B cell (primary cell): ENCODE results near the gene LRIT2. TPM values are rescaled to one million over a fixed set of nuclear protein-coding genes. Genes with fewer than 3 reads are reported as not detected.

Experiments used
- ATAC-seq: fragments of 200-7000 bp; cut with Tn5 transposase; one replicate; pipeline ENCODE4 v1.10.0; 2021; ENCODE audit warnings: low read depth, mild to moderate bottlenecking, moderate number of reproducible peaks, moderate library complexity
- CTCF ChIA-PET: fragments of 350-600 bp; sonication (Branson Sonifier 250); formaldehyde crosslinking; loops from one replicate; lab custom pipeline; 2021; ENCODE audit warnings: antibody characterized with exemption, inconsistent platforms; lab: Charles Lee
- POLR2A ChIA-PET: fragments of 350-600 bp; sonication (Branson Sonifier 250); formaldehyde crosslinking; loops from one replicate; lab custom pipeline; 2021; ENCODE audit warnings: antibody characterized with exemption; lab: Charles Lee
- DNase-seq: peaks from one replicate; pipeline ENCODE4 v3.0.0; 2013
- H2AFZ ChIP-seq: 2 replicates; pipeline ENCODE4 v1.6.1; 2012; ENCODE audit warnings: mild to moderate bottlenecking, low read depth, low read length; ENCODE audit not compliant: insufficient read depth, poor library complexity, severe bottlenecking
- H3K27ac ChIP-seq, 2 donors: 1 replicate in 1 of 2; 2 replicates in 1 of 2; pipeline ENCODE4 v1.5.1; 2012 to 2013; ENCODE audit warnings: low read length in 2 of 2, mild to moderate bottlenecking in 2 of 2, moderate library complexity in 1 of 2
- H3K27me3 ChIP-seq, 4 experiments: fragments of 200-600 bp in 1 of 4; sonication (generic) in 1 of 4; replicated peaks in 1 of 4; 1 replicate in 2 of 4; 2 replicates in 2 of 4; pipeline versions ENCODE4 v1.6.1 to v1.7.0; 2013 to 2016; ENCODE audit warnings: low read length in 3 of 4, mild to moderate bottlenecking in 2 of 4, mixed read lengths in 1 of 4, moderate library complexity in 1 of 4; ENCODE audit not compliant: insufficient read depth in 4 of 4, control insufficient read depth in 3 of 4; ENCODE audit errors: control extremely low read depth in 1 of 4
- H3K36me3 ChIP-seq, 2 experiments: replicated peaks in 1 of 2; 1 replicate in 1 of 2; 2 replicates in 1 of 2; pipeline versions ENCODE4 v1.6.1 to v1.7.1; 2013; ENCODE audit warnings: low read length in 1 of 2; ENCODE audit not compliant: insufficient read depth in 2 of 2, control insufficient read depth in 1 of 2; ENCODE audit errors: control extremely low read depth in 1 of 2, extremely low read depth in 1 of 2
- H3K4me1 ChIP-seq, 2 donors: fragments of 200-600 bp in 1 of 2; sonication (generic) in 1 of 2; 1 replicate in 1 of 2; 2 replicates in 1 of 2; pipeline versions ENCODE4 v1.5.1 to v1.6.1; 2013 to 2017; ENCODE audit warnings: low read length in 2 of 2; ENCODE audit not compliant: control insufficient read depth in 2 of 2, insufficient read depth in 2 of 2
- H3K4me2 ChIP-seq: replicated peaks from 2 replicates; pipeline ENCODE3; 2012; ENCODE audit warnings: mild to moderate bottlenecking, low read depth, low read length; ENCODE audit not compliant: poor library complexity, severe bottlenecking
- H3K4me3 ChIP-seq, 5 experiments: fragments of 200-600 bp in 1 of 5; sonication (generic) in 1 of 5; 1 replicate in 3 of 5; 2 replicates in 2 of 5; pipeline versions ENCODE4 v1.5.1 to v1.7.0; 2011 to 2016; ENCODE audit warnings: low read length in 4 of 5, mild to moderate bottlenecking in 4 of 5, low read depth in 2 of 5, control low read depth in 1 of 5, moderate library complexity in 1 of 5; ENCODE audit not compliant: insufficient read depth in 1 of 5; ENCODE audit errors: control extremely low read depth in 1 of 5, extremely low read depth in 1 of 5
- H3K79me2 ChIP-seq: fragments of 200-600 bp; sonication (generic); one replicate; pipeline ENCODE4 v1.6.0; 2016; ENCODE audit warnings: low read length; ENCODE audit not compliant: control insufficient read depth, insufficient read depth
- H3K9ac ChIP-seq: fragments of 200-600 bp; sonication (generic); 2 replicates; pipeline ENCODE4 v1.6.1; 2017; ENCODE audit warnings: mild to moderate bottlenecking, low read length, moderate library complexity
- H3K9me3 ChIP-seq, 3 donors: one replicate each; pipeline versions ENCODE4 v1.6.1 to v1.7.1; 2013; ENCODE audit warnings: low read length in 2 of 3; ENCODE audit not compliant: control insufficient read depth in 2 of 3, insufficient read depth in 1 of 3; ENCODE audit errors: control extremely low read depth in 1 of 3
- H4K20me1 ChIP-seq: 2 replicates; pipeline ENCODE4 v1.6.0; 2012; ENCODE audit warnings: mild to moderate bottlenecking, low read length; ENCODE audit not compliant: insufficient read depth, control insufficient read depth, poor library complexity, severe bottlenecking
- H3K27ac Mint-ChIP-seq: one replicate; pipeline ENCODE4 v1.8.0; 2021; ENCODE audit warnings: mixed read lengths
- H3K27me3 Mint-ChIP-seq: one replicate; pipeline ENCODE4 v1.8.0; 2021; ENCODE audit warnings: mixed read lengths
- H3K4me1 Mint-ChIP-seq: one replicate; pipeline ENCODE4 v1.8.0; 2021; ENCODE audit warnings: mixed read lengths
- H3K4me3 Mint-ChIP-seq: one replicate; pipeline ENCODE4 v1.8.0; 2021; ENCODE audit warnings: mixed read lengths
- H3K9me3 Mint-ChIP-seq: one replicate; pipeline ENCODE4 v1.8.0; 2022; ENCODE audit warnings: mixed read lengths; ENCODE audit not compliant: insufficient read depth
- EZH2 ChIP-seq: IDR thresholded peaks from 2 replicates; pipeline ENCODE4 v1.6.1; 2012; ENCODE audit warnings: borderline replicate concordance, low read depth, mild to moderate bottlenecking, moderate library complexity, low read length; ENCODE audit not compliant: insufficient read depth, poor library complexity, severe bottlenecking
- WGBS: methylation state at CpG from one replicate; pipeline ENCODE4 v1.1.5; 2013; ENCODE audit warnings: missing lambda C conversion rate; ENCODE audit not compliant: insufficient coverage; 5-methylcytosine and 5-hydroxymethylcytosine counted together
- intact Hi-C: fragments of 100-400 bp; cut with micrococcal nuclease; formaldehyde crosslinking; loops from one replicate; pipeline ENCODE4 v1.10.0; 2022
- polyA plus RNA-seq: library from polyadenylated mRNA; depleted of rRNA; stranded (reverse); fragments of >200 nt; gene quantifications from 2 replicates; pipeline ENCODE4 v1.2.3, GENCODE V29; 2012
- total RNA-seq, 2 donors: library from RNA; stranded (reverse); fragments of 120-200 nt in 1 of 2; gene quantifications; 1 replicate in 1 of 2; 2 replicates in 1 of 2; pipeline versions ENCODE4 v1.2.3 to v1.2.4, GENCODE V29; 2013 to 2022
- TF ChIP-seq, protein P1 (sequence below): fragments of 200-600 bp; IDR thresholded peaks from one replicate; pipeline ENCODE4 v1.8.0; 2022; ENCODE audit warnings: antibody characterized with exemption, mild to moderate bottlenecking

Gene LRIT2
- total and polyA plus RNA-seq, 2 donors (not counting 1 experiment from before 2014, with no cell fraction given), result not detected

- Histone ChIP-seq H3K4me3 (no peak overlapping the region), H4K20me1 (no peaks in the 10 kb centered on the region), H3K36me3 (no peaks in the 10 kb centered on the region), H3K27ac (no peak overlapping the region), H2AFZ (no peak overlapping the region), H3K4me2 (no peak overlapping the region), H3K9ac (no peak overlapping the region), H3K4me1 (peaks cover 0 to under 1% of the 10 kb centered on the region in 2 donors), H3K27me3 (peaks cover 0 to 23% (median 5%) of the 10 kb centered on the region in 4 experiments), H3K9me3 (no peaks in the 10 kb centered on the region), H3K79me2 (no peaks in the 10 kb centered on the region)
- peaks cover 27% of the 10 kb centered on the region for H3K27me3 Mint-ChIP-seq
- no peak for ATAC-seq
- H3K4me1 Mint-ChIP-seq, result peaks cover under 1% of the 10 kb centered on the region
- CTCF ChIA-PET, result interaction anchor here (1.1 to 3.3 kb wide), 2 partner anchors 12 to 52 kb away, joined by 3 to 24 read pairs; no protein-coding TSS in a partner anchor
- DNase-seq, result no peak
- intact Hi-C loops, result no loop called here
- POLR2A ChIA-PET, result no interaction called here
- no peak overlapping the region for H3K27ac Mint-ChIP-seq
- no peak overlapping the region for H3K4me3 Mint-ChIP-seq
- TF ChIP-seq, protein P1, sequence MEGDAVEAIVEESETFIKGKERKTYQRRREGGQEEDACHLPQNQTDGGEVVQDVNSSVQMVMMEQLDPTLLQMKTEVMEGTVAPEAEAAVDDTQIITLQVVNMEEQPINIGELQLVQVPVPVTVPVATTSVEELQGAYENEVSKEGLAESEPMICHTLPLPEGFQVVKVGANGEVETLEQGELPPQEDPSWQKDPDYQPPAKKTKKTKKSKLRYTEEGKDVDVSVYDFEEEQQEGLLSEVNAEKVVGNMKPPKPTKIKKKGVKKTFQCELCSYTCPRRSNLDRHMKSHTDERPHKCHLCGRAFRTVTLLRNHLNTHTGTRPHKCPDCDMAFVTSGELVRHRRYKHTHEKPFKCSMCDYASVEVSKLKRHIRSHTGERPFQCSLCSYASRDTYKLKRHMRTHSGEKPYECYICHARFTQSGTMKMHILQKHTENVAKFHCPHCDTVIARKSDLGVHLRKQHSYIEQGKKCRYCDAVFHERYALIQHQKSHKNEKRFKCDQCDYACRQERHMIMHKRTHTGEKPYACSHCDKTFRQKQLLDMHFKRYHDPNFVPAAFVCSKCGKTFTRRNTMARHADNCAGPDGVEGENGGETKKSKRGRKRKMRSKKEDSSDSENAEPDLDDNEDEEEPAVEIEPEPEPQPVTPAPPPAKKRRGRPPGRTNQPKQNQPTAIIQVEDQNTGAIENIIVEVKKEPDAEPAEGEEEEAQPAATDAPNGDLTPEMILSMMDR, result no peak
- no peak for TF ChIP-seq EZH2
- H3K9me3 Mint-ChIP-seq, result no peaks in the 10 kb centered on the region
- 89% methylated on average over 9 of the region's 11 CpGs for WGBS
Measured at GRCh38 chr10:84200537-84201243, 24.7 kb downstream of the LRIT2 start.
